DMS153 (cell line): ENCODE data around the gene SPATA33.
"Not testable (repeated sequence)": the region's sequence is repeated elsewhere in the genome, so short reads cannot be mapped to it uniquely, and the experiment has no call there.

ENCODE experiments used
- DNase-seq: peaks from one replicate; lab custom pipeline; 2025; lab: John Stamatoyannopoulos, UW

SPATA33 gene

DNA sequence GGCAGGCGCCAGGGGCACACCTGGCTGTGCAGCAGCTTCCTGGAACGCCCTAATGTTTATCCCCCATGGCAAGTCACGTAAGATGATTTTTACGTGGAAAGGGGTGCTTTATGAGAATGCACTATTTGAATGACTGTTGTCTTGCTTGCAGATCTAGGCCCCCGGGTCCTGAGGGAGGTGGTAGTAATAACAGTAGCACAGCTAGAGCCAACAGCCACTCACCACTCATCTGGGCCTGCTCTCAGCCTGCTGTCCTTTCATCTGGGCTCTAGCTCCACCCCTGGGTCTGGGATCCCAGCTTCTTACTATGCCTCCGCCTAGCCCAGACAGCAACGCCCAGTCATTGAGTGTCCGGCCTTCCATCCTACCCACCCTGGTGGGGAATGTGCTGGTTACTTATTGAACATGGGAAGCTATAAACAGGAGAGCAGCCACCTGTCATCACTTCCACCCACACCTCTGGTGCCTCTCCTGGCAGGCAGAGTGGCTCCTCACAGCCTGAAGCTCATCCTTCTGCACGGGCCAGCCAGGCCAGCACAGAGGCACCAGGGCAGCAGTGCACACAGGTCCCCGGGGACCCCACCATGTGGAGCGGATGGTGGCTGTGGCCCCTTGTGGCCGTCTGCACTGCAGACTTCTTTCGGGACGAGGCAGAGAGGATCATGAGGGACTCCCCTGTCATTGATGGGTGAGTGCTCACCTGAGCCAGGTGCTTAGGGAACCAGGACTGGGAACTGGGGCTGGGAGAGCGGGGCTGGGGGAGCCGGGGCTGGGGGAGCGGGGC, 27.6 kb upstream of the SPATA33 start:
- DNase-seq, result no peak

DNA sequence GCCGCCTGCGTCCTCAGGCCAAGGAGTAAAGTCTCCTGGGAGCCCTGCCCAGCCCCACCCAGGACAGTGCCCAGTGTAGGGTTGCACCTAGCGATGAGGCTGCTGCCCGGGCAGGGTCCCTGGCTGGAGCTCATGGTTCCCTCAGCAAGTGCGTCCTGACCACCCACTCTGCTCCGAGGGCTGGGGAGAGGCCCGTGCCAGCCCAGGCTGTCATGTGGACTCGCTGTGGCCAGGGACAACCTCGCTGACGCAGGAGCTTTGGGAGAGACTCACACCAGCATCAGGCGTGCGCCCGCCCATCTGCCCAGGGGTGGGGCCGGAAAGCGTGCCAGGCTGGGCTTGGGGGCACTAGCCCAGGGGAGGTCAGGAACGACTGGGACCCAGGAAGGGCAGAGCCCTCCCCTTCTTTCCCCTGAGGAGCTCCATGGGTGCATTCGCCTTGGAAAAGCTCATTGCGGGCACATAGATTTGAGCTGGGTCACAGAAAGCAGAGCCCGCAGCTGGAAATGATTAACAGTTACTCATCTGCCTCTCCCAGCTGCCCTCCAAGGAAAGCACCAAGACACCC, 24.5 kb upstream of the SPATA33 start:
- DNase-seq, result no peak

DNA sequence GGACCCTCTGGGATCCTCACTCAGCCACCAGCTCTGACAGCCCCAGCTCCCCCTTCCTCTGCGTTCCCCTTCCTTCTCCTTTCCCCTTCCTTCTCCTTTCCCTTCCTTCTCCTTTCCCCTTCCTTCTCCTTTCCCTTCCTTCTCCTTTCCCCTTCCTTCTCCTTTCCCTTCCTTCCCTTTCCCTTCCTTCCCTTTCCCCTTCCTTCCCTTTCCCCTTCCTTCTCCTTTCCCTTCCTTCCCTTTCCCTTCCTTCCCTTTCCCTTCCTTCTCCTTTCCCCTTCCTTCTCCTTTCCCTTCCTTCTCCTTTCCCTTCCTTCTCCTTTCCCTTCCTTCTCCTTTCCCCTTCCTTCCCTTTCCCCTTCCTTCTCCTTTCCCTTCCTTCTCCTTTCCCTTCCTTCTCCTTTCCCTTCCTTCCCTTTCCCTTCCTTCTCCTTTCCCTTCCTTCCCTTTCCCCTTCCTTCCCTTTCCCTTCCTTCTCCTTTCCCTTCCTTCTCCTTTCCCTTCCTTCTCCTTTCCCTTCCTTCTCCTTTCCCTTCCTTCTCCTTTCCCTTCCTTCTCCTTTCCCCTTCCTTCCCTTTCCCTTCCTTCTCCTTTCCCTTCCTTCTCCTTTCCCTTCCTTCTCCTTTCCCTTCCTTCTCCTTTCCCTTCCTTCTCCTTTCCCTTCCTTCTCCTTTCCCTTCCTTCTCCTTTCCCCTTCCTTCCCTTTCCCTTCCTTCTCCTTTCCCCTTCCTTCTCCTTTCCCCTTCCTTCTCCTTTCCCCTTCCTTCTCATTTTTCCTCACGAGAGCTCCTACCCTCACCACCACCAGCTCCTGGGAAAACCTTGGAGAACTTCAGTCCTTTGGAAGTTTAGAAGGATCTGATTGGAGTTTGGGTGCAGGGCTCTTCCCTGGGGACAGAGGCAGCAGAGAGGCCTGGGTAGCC, 22.9 kb upstream of the SPATA33 start:
- not testable (repeated sequence) for DNase-seq

DNA sequence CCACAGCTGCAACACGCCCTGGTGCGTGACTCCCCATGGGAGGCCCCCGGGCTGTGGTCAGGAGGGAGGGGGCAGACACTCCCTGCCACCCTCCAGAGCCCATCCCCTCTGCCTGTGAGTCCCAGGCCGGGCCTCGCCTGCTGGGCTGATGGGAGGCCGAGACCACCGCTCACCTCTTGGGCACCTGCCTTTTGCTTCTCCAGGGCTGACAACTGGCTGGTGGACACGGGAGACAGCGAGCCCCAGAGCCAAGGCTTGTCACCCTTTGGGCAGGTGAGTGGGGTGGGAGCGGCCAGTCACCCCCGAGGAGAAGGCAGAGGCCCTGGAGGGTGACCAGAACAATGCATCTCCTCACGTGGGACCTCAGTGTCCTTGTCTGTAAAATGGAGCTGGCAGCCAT, 21.0 kb upstream of the SPATA33 start:
- no peak for DNase-seq

DNA sequence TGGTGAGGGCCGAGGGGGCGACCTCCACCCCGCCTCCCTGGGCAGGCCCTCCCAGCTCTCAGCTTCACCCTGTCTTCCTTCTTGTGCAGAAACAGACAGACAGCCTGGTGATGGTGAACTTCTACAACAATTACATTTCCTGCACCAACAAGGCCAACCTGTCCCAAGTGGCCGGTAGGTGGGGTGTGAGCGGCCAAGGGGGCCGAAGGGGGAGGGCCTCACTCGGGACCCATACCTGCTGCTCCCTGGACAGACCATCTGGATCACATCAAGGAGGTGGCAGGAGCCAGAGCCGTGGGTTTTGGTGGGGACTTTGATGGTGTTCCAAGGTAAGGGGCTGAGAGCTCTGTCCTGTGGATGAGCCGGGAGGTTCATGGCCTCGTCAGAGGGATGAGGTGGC, 20.3 kb upstream of the SPATA33 start:
- DNase-seq, result no peak

DNA sequence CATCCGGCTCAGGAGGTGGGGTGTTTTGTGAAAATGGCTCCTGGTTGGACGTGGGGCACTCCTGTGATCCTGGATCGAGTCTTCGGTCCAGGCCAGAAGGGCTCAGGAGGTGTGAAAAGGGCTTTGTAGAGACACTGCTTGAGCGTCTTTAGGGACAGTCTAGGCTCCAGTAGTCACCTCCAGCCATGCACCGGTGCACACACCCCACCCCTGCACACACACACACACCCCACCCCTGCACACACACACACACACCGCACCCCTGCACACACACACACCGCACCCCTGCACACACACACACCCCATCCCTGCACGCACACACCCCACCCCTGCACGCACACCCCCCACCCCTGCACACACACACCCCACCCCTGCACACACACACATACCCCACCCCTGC, 19.2 kb upstream of the SPATA33 start:
- no peak for DNase-seq

DNA sequence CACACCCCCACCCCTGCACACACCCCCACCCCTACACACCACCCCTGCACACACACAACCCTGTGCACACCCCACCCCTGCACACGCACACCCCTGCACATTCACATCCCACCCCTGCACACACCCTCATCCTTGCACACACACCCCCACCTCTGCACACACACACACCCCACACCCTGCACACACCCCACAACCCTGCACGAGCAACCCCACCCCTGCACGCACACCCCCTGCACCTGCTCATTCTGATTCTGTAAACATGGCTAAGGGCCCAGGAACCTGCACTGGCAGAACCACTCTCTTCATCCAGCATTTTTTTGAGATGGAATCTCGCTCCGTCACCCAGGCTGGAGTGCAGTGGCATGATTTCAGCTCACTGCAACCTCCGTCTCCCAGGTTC, 18.3 kb upstream of the SPATA33 start:
- no peak for DNase-seq

DNA sequence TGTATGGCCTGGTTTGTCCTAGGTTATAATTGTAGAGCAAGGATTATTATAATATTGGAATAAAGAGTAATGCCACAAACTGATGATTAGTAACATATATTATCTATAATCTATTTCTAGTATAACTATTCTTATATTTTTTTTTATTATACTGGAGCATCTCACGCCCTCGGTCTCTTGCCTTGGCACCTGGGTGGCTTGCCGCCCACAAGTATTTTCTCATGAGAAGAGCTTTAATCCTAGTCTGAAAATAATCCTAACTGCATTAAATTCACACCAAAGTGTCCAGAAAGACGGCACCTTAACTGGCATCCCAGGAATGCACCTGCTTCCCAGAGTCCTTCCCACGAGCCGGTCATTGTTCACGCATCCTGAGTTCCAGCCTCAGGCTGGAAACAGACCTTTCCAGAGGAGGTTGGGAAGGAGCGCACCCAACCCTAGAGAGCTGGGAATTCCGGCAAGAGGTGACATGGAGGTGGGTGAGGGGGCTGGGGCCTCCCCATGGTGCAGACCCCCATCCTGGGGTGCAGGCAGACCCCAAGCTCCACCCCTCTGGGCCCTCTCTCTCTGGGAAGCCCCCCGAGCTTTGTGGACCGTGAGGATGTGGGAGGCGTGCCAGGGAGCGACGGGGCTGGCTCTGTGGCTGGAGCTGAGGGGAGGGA, 16.0 kb upstream of the SPATA33 start:
- no peak for DNase-seq

DNA sequence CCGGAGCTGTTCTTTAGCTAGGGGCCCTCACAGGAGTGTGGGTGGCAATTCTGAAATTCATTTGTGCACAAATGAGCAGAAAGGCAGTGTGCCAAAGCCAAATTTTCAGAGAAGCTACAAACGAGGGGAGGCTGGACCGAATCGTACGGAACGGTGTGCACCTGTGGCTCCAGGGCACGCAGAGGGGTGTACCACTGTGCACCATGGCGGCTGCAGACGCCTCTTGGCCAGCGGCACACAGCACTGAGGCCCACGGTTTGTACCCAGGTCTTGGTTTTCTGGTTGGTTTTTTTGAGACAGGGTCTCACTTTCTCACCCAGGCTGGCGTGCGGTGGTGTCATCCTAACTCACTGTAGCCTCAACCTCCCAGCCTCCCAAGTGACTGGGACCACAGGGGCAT, 15.1 kb upstream of the SPATA33 start:
- DNase-seq, result no peak

DNA sequence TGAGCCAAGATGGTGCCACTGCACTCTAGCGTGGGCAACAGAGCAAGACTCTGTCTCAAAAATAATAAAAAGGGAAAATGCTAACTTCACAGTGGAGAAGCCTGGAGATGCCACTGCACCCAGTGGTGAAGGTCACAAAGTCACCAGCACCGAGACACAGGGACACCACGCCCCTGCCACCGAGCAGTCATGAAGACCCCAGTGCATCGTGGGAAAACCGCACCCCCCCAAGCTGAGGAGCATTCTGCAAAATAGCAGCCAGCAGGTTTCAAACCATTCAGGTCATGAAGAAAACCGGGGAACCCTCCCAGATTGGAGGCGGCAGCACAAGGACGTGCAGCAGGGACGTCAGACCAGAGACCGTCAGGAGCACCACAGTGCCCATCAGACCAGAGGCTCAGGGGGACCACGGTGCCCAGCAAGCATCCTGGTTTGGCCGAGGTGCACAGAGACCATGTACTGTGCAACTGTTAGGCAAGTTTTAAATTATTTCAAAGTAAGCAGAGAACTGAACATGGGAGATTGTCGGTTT, 13.8 kb upstream of the SPATA33 start:
- DNase-seq, result no peak

DNA sequence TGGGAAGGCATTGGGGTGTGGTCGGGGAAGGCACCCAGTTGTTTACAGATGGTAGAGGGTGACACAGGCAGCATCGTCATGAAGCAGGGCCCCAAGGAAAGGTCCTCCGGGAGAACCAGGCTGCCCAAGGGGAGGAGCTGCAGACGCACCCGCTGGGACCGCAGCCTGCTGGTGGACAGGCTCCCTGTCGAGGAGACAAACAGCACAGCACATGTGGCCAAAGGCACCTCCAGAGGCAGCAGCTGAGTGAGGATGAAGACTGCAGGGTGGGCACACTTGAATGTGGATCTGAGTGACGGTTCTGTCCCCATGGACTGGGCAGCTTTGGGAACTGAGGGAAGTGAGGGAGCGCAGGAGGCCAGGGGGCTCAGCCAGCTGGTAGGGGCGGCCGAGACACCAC, 12.5 kb upstream of the SPATA33 start:
- DNase-seq, result no peak

DNA sequence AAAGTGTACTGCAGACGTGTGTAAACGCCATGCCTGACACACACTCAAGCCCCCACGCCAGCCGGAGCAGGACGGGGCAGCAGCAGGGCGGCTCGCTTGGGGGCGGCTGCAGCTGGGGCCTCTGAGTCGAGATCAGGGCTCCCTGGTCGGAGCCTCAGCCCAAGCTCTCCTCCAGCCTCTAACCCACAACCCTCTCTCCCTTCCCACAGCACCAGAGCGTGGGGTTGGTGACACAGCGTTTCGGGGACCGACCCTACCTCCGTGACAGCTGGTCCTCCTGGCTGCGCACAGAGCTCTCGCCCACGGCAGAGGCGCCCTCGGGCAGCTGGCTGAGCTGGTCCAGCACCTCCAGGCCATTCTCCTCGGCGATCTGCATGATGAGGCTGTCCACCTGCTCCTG, 11.4 kb upstream of the SPATA33 start:
- no peak for DNase-seq

DNA sequence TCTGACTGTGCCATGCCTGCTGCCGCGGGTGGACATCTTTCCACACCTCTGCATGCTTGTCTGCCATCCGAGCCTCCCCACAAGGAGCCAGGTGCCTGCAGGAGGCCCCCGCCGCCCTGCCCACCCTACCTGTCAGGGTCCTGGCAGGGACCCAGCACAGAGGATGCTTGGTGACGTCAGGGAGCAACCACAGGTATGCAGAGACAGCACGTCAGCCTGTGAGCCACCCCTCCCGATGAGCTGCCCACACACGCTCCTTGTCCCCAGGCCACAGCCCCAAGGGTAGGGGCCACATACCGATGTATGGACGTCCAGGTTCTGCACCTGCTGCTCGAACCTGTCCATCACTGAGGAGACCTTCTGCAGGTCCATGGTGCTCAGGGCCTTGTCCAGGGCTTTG, 10.7 kb upstream of the SPATA33 start:
- no peak for DNase-seq

DNA sequence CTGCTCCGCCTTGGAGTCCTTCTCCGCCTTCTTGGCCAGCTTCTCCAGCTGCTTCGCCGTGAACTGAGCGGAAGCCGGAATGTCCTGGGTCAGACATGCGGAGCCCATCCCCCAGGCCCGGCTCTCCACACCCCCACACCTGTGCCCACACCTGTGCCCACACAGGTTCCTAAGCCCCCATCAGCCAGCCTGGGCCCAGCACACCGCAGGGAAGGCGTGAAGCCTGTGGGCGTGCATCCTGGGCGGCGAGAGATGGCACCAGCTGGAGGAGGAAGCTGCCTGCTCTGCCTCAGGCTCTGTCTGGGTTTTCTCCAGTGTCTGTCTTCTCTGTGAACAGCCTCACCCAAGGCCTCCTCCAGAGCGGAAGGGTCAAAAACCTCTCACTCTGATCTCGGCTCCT, 6.1 kb upstream of the SPATA33 start:
- DNase-seq, result no peak

DNA sequence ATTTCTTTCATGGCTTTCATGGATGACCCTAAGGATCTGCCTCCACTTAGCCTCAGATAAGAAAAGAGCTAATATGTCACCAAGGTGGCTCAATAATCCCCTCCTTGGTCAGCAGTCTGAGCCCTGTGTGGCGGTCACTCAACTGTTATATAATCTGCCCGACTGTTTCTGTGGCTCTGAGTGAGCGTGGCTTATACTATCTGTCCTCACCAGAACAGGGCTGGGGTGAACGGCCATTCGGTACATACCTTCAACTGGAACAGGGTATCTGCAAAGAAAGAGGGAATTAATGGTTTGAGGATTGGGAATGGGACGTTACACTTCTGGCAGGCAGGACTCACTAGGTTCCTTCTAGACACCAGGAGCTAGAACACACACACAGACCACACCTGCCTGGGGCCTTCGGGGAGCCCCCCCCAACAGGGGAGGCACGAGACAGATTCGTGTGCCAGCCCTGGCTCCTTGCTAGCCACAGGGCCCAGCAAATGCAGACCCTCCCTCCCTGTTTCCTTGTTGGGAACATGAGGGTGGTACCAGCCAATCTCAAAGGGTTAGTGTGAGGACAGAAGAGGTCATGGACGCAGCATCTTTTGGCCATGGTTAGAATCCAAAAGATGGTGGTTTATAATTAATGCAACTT, 3.9 kb upstream of the SPATA33 start:
- DNase-seq, result no peak

DNA sequence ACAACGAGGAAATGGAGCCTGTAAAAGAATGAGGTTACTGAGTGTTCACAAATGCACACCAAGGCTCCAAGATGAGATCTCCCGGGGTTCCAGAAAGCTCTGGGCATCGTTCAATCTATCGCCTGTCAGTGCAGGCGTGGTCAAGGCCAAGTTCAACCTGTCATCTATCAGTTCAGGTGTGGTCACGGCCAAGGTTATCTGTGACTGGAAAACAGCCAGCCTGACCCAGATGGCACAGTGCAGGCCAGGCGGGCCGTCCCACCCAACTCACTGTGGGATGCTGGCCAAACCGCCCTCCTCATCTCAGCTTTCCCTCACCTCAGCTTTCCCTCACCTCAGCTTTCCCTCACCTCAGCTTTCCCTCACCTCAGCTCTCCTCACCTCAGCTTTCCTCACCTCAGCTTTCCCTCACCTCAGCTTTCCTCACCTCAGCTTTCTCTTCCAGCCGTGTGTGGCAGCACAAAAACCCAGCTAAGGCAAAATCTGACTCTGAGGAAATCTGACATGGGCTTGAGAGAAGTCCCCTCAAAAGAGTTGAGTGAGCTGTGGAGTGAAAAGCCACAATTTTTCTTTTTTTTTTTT, 2.5 kb upstream of the SPATA33 start:
- DNase-seq, result no peak

DNA sequence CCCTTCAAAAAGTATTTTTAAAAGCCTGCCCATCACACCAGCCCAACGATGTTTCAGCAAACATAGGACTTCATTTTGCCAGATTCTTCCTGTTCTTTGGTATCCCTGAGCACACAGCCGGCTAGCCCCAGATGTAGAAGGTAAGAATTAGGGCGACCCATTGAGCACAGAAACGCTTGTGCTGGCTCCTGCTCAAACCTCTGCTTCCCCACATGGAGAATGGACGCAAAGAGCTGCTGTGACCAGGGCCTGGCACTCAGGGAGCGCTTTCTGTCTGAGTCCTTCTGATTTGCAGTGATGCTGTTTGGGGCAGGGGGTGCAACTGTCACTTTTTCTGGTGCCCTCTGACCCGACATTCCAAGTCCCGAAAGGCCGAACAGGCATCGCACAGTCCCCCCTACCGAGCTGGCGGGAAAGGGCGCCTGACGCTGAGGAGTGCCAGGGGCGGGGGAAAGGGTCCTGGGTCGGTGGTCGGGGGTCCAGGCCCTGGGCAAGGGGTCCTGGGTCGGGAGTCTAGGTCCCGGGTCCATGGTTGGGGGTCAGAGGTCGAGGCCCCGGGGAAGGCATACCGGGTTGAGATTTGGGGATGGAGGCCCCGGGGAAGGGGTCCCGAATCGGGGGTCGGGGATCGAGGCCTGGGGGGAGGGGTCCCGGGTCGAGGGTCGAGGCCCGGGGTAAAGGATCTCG, 1.1 kb upstream of the SPATA33 start:
- DNase-seq, result no peak

DNA sequence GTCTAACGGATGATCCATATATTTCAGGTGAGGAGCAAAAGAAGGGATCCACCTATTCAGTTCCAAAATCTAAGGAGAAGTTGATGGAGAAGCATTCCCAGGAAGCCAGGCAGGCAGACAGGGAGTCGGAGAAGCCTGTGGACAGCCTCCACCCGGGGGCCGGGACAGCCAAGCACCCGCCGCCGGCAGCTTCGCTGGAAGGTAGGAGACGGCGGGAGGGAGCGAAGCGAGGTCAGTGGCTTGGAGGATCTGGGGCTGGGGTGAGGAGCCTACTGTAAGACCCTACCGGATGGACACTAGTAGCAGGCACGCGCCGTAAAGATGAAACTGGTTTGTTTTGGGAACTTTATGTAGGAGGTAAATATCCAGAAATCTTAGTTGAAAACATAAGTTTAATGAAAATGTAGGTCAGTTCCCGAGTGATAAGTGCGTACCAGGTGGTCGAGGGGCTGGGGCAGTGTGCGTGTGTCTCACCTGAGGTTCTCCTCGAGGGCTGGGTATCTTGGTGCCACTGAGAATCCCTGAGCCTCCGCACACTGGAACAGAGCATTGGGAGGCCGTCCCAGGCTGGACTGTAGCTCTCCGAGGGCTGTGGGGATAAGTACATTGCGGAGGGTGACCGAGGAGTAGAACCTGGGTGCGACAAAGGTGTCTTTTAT, 714 bp downstream of the SPATA33 start:
- no peak for DNase-seq

DNA sequence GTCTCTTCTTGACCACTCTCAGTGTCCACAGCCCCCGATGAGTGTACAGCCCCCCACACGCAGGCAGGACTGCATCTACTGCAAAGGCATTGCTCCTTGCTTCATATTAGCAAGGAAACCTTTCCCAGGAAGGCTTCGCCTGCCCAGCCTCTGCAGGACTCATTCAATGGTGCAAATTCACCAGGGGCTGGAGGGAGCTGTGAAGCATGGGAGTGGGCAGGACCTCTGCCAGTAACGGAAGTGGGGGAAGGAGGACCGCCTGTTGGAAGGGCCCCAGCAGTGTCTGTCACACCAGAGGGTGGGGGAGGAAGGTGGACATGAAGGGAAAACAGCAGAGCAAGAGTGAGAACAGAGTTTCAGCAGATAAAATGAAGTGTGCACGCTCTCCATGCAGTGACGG, 2.5 kb downstream of the SPATA33 start:
- DNase-seq, result no peak

DNA sequence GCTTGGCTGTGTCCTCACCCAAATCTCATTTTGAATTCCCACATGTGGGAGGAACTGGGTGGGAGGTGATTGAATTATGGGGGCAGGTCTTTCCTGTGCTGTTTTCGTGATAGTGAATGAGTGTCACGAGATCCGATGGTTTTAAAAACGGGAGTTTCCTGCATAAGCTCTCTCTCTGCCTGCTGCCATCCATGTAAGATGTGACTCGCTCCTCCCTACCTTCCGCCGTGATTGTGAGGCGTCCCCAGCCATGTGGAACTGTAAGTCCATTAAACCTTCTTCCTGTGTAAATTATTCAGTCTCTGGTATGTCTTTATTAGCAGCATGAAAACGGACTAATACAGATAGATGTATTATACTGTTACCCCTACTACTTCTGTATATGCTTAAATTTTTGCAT, 3.6 kb downstream of the SPATA33 start:
- DNase-seq, result no peak
